Tibial artery (tissue), 4 donors: Measurements from ENCODE around the gene RCAN2.

Source experiments
- DNase-seq, 2 donors: peaks; one replicate each; pipeline ENCODE4 v3.0.0-alpha.2; 2019
- H3K27ac ChIP-seq, 2 donors: fragments of 200-600 bp; sonication (generic) in 1 of 2; 1 replicate in 1 of 2; 2 replicates in 1 of 2; pipeline ENCODE4 v1.5.1; 2018 to 2019; ENCODE audit warnings: mild to moderate bottlenecking in 1 of 2
- H3K27me3 ChIP-seq, 2 donors: fragments of 200-600 bp; sonication (generic) in 1 of 2; one replicate each; pipeline versions ENCODE4 v1.5.1 to v1.6.0; 2016 to 2019
- H3K36me3 ChIP-seq, 3 donors: fragments of 200-600 bp; sonication (generic) in 2 of 3; one replicate each; pipeline ENCODE4 v1.5.1; 2016 to 2019; ENCODE audit warnings: mild to moderate bottlenecking in 2 of 3
- H3K4me1 ChIP-seq, 4 donors: fragments of 200-600 bp; sonication (generic) in 2 of 4; 1 replicate in 3 of 4; 2 replicates in 1 of 4; pipeline ENCODE4 v1.5.1; 2016 to 2019
- H3K4me3 ChIP-seq, 2 donors: fragments of 200-600 bp; sonication (generic) in 1 of 2; 1 replicate in 1 of 2; 2 replicates in 1 of 2; pipeline ENCODE4 v1.5.1; 2018 to 2019; ENCODE audit warnings: mild to moderate bottlenecking in 2 of 2
- H3K9me3 ChIP-seq, 3 donors: fragments of 200-600 bp; sonication (generic) in 1 of 3; one replicate each; pipeline ENCODE4 v1.5.1; 2016 to 2019
- CTCF ChIP-seq, 2 experiments: fragments of 200-600 bp in 1 of 2; fragments of 450-650 bp in 1 of 2; IDR thresholded peaks; one replicate each; pipeline ENCODE4 v1.5.1; 2017 to 2019; ENCODE audit warnings: antibody characterized with exemption in 2 of 2, mild to moderate bottlenecking in 1 of 2, moderate library complexity in 1 of 2
- intact Hi-C: fragments of 100-400 bp; cut with DNase I; formaldehyde crosslinking; loops from one replicate; pipeline ENCODE4 v1.15.0; 2023; ENCODE audit warnings: low total_unique reads

Gene RCAN2

GRCh38 chr6:46251583-46252339 lies 239.5 kb downstream of the RCAN2 start:
- Histone ChIP-seq H3K27me3 (no peaks in the 10 kb centered on the region), H3K9me3 (no peaks in the 10 kb centered on the region), H3K4me3 (no peak overlapping the region), H3K36me3 (peaks cover 0 to 13% (median 7%) of the 10 kb centered on the region in 3 donors), H3K4me1 (peaks cover 0 to 45% (median 8%) of the 10 kb centered on the region in 4 donors), H3K27ac (no peak overlapping the region)
- DNase-seq, result no peak
- no peak for TF ChIP-seq CTCF (IDR thresholded peaks at IDR 0.05)
- intact Hi-C loops, result no loop called here

DNA sequence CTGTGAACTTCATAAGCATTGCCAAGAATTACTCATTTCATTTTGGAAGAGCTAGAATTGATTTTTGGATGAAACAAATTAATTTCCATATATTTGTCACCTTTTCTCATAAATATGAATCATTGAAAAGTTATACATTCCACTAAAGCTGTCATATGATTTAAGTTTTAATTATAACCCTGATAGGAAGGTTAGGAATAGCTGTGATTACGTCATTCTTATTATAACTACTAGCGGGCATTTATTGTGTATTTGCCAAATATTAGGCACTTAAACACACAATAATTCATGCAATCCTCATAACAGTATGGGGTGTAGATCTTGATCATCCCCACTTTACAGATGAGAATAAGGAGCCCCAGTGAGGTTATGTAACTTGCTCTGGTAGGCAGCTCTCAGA lies 243.1 kb downstream of the RCAN2 start:
- H3K4me1 ChIP-seq, result peaks cover 0 to 24% (median 8%) of the 10 kb centered on the region in 4 donors
- intact Hi-C loops, result no loop called here
- no peak for TF ChIP-seq CTCF (IDR thresholded peaks at IDR 0.05)
- H3K9me3 ChIP-seq, result no peaks in the 10 kb centered on the region
- H3K27ac ChIP-seq, result no peak overlapping the region
- H3K36me3 ChIP-seq, result peaks cover 24 to 35% (median 33%) of the 10 kb centered on the region in 3 donors
- no peak for DNase-seq
- no peak overlapping the region for H3K4me3 ChIP-seq
- no peaks in the 10 kb centered on the region for H3K27me3 ChIP-seq

DNA sequence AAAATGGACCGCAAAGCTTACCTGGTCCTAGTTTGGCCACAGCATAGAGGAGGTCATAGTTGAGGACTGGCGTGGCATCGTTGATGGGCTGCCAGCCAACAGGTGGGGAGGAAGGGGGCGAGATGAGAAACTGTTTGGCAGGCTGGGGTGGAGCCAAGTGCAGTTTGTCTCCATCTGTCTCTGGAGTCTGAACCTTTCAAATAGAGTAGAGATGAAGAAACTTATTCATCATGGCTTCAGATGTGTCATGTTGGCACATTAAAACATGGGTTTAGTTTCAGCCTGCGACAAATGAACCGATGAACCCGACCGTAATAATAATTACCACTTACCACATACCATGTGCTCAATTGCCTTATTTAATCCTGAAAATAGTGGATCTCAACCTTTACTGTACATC lies 244.5 kb downstream of the RCAN2 start:
- intact Hi-C loops, result no loop called here
- no peaks in the 10 kb centered on the region for H3K9me3 ChIP-seq
- no peak overlapping the region for H3K27ac ChIP-seq
- H3K4me3 ChIP-seq, result no peak overlapping the region
- DNase-seq, result no peak
- no peaks in the 10 kb centered on the region for H3K27me3 ChIP-seq
- peaks cover 31 to 38% (median 35%) of the 10 kb centered on the region in 3 donors for H3K36me3 ChIP-seq
- TF ChIP-seq CTCF (IDR thresholded peaks at IDR 0.05), result no peak
- H3K4me1 ChIP-seq, result peaks cover 0 to 17% (median 8%) of the 10 kb centered on the region in 4 donors

DNA sequence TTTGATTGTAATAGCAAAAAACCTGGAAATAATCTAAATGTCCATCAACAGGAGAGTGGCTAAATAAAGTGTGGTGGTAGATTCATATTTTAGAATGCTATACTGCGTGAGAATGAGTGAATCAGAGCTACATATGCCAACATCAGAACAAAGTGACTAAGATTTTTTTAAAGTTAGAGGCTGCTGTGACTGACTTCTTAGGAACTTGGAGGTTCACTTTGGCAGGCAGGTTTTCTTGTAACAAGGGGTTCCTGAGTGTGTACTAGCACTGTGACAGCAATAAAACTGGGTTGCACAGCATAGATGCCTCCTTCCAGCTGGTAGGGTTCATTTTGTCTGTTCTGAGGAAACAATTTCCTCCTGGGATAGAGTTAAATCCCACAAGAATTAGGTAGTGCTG lies 245.2 kb downstream of the RCAN2 start:
- Histone ChIP-seq H3K4me3 (no peak overlapping the region), H3K27ac (no peak overlapping the region), H3K36me3 (peaks cover 31 to 38% (median 35%) of the 10 kb centered on the region in 3 donors), H3K4me1 (peaks cover 0 to 18% (median 8%) of the 10 kb centered on the region in 4 donors), H3K27me3 (no peaks in the 10 kb centered on the region), H3K9me3 (no peaks in the 10 kb centered on the region)
- no peak for DNase-seq
- no peak for TF ChIP-seq CTCF (IDR thresholded peaks at IDR 0.05)
- intact Hi-C loops, result no loop called here

GRCh38 chr6:46244670-46245069 lies 246.6 kb downstream of the RCAN2 start:
- intact Hi-C loops, result no loop called here
- Histone ChIP-seq H3K27ac (no peak overlapping the region), H3K4me3 (no peak overlapping the region), H3K9me3 (no peaks in the 10 kb centered on the region), H3K36me3 (peaks cover 31 to 38% (median 35%) of the 10 kb centered on the region in 3 donors), H3K27me3 (no peaks in the 10 kb centered on the region), H3K4me1 (peaks cover 0 to 26% (median 13%) of the 10 kb centered on the region in 4 donors)
- no peak for DNase-seq
- TF ChIP-seq CTCF (IDR thresholded peaks at IDR 0.05), result no peak
